Astrocyte of the cerebellum (primary cell): Measurements from ENCODE around the gene SLC25A5.
"Not testable (repeated sequence)": the region's sequence is repeated elsewhere in the genome, so short reads cannot be mapped to it uniquely, and the experiment has no call there.

Source experiments
- DNase-seq: peaks from one replicate; pipeline ENCODE4 v3.0.0-alpha.2; 2011; ENCODE audit warnings: low read depth
- H3K4me3 ChIP-seq: 2 replicates; pipeline ENCODE4 v1.5.1; 2011; ENCODE audit warnings: mild to moderate bottlenecking, low read depth, low read length, moderate library complexity
- in situ Hi-C: cut with HindIII; loops from 2 replicates; pipeline ENCODE4 v1.10.0; 2017; ENCODE audit warnings: low sequenced_read_pairs
- TF ChIP-seq, protein P1 (sequence below): IDR thresholded peaks from 2 replicates; pipeline ENCODE4 v1.5.1; 2012; ENCODE audit warnings: low read length, low read depth, moderate library complexity, mild to moderate bottlenecking; ENCODE audit errors: missing control alignments

The SLC25A5 gene

GRCh38 chrX:119502727-119503483 lies 34.7 kb downstream of the SLC25A5 start:
- DNase-seq: no peak
- no peak overlapping the region for H3K4me3 ChIP-seq
- in situ Hi-C loops: no loop called here
- TF ChIP-seq, protein P1, sequence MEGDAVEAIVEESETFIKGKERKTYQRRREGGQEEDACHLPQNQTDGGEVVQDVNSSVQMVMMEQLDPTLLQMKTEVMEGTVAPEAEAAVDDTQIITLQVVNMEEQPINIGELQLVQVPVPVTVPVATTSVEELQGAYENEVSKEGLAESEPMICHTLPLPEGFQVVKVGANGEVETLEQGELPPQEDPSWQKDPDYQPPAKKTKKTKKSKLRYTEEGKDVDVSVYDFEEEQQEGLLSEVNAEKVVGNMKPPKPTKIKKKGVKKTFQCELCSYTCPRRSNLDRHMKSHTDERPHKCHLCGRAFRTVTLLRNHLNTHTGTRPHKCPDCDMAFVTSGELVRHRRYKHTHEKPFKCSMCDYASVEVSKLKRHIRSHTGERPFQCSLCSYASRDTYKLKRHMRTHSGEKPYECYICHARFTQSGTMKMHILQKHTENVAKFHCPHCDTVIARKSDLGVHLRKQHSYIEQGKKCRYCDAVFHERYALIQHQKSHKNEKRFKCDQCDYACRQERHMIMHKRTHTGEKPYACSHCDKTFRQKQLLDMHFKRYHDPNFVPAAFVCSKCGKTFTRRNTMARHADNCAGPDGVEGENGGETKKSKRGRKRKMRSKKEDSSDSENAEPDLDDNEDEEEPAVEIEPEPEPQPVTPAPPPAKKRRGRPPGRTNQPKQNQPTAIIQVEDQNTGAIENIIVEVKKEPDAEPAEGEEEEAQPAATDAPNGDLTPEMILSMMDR: no peak

- DNase-seq: peak; percentile 49
- in situ Hi-C loops: no loop called here
- TF ChIP-seq, protein P1: no peak
- no peak overlapping the region for H3K4me3 ChIP-seq
These were observed 35.2 kb downstream of the SLC25A5 start for GRCh38 chrX:119503484-119503861.

DNA sequence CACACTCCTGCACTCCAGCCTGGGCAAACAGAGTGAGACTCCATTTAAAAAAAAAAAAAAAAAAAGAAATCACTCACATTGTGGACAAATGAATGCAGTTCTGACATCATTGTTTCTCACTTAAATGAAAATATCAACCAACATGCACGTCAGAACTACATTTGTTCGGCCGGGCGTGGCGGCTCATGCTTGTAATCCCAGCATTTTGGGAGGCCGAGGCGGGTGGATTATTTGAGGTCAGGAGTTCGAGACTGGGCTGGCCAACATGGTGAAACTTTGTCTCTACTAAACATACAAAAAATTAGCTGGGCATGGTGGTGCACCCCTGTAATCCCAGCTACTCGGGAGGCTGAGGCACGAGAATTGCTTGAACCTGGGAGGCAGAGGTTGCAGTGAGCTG lies 36.9 kb downstream of the SLC25A5 start:
- in situ Hi-C loops, DNase-seq, H3K4me3 ChIP-seq: not testable (repeated sequence)

GRCh38 chrX:119505945-119506344 lies 37.7 kb downstream of the SLC25A5 start:
- H3K4me3 ChIP-seq: no peak overlapping the region
- in situ Hi-C loops: no loop called here
- DNase-seq: no peak
- TF ChIP-seq, protein P1: no peak

DNA sequence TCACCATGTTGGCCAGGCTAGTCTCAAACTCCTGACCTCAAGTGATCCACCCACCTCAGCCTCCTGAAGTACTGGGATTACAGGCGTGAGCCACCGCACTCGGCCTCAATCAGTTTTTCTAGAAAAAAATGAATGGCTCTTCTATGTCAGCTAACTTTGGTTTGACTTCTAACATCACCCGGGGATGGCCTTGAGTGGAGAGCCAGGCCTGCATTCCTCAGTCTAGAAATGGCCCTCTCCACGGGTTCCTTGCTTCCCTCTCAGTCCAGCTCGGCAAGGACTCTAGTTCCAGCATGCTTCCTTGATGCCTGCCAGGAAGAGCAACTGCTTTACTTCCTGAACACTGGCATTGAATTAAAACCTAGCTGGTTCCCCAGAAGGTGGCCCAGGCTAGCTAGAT lies 39.0 kb downstream of the SLC25A5 start:
- in situ Hi-C loops: no loop called here
- no peak overlapping the region for H3K4me3 ChIP-seq
- no peak for DNase-seq
- TF ChIP-seq, protein P1: no peak

DNA sequence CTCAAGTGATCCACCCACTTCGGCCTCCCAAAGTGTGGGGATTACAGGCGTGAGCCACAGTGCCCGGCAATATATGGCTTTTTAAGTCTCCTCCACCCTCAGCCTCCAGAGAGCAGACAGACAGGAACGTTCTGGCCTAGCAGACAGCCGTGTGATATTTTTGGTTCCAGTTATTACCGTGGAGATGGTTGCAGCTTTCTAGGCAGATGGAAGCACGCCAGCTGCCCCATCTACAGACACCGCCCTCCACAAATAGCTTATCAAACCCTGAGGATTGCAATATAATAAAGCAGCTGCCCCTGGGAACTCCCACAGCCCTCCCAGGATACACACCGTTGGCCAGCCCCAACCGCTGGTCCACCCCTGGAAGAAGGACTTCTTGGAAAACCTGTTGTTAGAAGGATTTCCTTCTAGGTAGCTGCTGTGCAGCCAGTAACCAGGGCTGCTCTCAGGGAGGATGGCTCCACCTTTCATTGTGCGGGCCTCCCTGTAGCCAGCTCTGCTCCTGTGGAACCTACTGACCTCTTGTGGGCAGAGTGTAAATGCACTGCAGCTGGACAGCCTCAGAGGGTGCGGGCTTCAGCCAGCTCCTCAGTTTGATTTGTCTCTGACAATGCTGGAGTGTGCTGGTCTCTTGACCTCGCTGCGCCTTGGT lies 44.0 kb downstream of the SLC25A5 start:
- TF ChIP-seq, protein P1: peak; percentile 71
- no peak overlapping the region for H3K4me3 ChIP-seq
- in situ Hi-C loops: no loop called here
- peak; percentile 40 for DNase-seq

DNA sequence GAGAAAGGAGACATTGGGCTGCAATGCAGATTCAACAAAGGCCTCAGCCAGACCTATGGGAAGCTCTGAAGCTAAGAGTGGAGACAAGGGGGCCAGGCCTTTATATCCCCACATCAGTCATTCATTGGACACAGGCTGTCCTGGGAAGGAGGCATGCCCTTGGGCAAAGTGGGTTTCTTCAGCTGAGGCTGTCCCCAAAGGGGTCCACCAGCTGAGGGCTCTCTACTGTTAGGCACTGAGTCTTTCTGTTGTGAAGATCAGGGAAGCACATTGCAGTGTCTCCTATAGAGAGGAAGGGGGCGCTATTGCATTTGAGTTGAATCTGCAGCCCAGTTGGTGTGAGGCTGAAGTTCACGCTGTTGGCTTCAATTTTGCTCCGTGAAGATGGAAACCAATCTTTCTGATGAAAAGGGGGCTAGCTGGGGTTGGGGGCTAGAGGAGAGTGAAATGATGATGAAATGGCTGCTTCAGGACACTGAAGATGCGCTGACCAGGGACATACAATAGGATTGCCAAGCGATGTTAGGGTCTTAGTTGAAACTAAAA lies 48.0 kb downstream of the SLC25A5 start:
- in situ Hi-C loops: no loop called here
- TF ChIP-seq, protein P1: peak; percentile 78
- H3K4me3 ChIP-seq: no peak overlapping the region
- DNase-seq: peak; percentile 36
